IPS-NIHi7 (cell line): ENCODE measurements around the gene RHBDL2.
"Not testable (repeated sequence)": the region's sequence is repeated elsewhere in the genome, so short reads cannot be mapped to it uniquely, and the experiment has no call there.

Experiments
- DNase-seq: peaks from one replicate; pipeline ENCODE4 v3.0.0; 2012; ENCODE audit warnings: mixed read lengths; ENCODE audit errors: extremely low spot score

Gene RHBDL2, protein sequence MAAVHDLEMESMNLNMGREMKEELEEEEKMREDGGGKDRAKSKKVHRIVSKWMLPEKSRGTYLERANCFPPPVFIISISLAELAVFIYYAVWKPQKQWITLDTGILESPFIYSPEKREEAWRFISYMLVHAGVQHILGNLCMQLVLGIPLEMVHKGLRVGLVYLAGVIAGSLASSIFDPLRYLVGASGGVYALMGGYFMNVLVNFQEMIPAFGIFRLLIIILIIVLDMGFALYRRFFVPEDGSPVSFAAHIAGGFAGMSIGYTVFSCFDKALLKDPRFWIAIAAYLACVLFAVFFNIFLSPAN

DNA sequence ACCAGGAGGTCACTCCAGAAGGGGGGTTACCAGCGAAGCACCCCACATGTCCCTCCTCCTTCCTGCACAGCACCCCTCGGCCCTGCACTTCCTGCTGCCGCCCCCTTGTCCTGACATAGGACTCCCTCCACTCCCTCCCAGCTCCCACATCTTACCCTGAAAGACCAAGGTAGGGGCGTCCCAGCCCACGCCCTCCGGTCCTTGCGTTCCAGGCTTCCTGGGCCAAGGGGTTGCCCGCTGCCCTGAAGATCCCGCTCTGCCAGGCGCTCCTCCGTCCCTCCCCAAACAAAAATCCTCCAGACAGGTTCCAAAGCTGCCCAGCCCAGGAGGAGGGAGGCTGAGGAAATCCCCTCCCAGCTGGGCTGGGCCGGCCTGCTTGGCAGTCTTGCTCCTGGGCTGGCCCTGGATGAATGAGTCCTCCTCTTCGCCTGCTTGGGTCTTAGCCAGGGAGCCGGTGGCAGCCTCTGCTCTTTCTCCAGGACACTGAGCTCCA is at the start of gene RHBDL2:
TSS of gene RHBDL2 (minus strand) at position 304 of the 493 bp plus-strand sequence. CDS start 22,618 bp downstream, outside the sequence.
- peak; percentile 38 for DNase-seq

DNA sequence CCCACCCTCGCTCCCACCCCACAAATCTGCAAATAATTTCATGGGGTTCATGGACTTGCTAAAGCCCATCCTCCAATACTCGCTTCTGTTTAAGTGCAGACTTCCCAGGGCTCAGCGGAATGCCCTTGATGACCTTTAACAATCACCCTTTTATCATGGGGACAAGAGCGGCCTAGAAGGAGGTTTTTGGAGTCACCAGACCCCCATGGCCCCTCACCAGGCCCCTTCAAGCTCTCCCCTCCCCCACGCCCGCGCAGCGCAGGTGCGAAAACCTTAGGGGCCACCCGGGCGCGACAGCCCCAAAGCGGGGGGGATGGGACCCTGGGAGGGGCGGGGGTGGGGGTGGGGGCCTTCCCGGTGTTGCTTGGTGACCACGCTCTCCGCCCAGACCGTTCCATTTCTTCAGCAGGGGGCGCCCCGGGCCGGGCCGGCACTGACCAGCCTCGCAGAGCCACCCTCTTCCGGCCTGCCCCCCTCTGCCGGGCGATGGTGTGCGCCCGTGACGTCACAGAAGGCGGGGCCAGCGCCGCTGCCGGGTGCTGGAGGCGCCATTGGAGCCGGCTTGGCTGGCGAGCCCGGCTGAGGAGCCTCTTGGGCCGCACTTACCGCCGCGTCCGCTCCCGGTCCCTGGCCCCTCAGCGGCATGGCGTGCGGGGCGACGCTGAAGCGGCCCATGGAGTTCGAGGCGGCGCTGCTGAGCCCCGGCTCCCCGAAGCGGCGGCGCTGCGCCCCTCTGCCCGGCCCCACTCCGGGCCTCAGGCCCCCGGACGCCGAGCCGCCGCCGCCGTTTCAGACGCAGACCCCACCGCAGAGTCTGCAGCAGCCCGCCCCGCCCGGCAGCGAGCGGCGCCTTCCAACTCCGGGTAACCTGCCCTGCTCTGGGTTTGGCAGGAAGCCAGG is 49.4 kb upstream of the RHBDL2 start, which contains the start of gene AKIRIN1:
TSS of gene AKIRIN1 (plus strand) at position 539 of the 900 bp plus-strand sequence. CDS start at position 644, 105 bp downstream.
- DNase-seq: peak; percentile 97

DNA sequence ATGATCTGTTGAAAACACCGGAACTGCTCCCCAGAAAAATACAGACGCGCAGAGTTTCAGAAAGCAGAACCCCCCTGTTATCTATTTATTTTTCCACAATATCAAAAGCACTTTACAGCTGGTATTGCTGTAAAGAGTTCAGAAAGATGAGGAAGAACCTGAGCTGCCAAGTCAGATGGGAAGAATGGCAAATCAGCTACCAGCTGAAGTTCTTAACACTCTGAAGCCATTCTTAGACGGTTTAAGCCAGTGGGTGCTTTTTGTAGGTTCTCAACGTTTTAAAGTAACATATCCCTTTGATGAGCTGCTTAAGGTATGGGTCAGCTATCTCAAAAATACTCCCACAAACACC is 48.7 kb upstream of the RHBDL2 start:
- DNase-seq: no peak

DNA sequence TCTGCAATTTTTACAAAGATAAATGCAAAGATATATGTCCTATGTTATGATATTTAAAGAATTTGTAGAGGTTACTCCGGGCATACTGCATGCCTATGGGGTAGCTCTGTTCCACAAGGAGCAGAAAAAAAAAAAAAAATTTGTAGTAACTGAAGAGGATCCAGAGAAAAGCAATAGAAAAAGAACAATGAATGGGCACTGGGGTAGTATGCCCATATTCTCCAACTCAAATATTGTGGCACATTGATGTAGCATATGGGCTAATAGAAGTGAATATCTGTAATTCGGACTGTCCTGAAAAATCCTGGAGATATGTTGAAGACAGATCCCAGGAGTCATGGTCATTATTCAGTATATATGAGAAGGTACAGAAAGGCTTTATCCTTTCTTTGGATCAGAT is 48.3 kb upstream of the RHBDL2 start:
- DNase-seq: no peak

DNA sequence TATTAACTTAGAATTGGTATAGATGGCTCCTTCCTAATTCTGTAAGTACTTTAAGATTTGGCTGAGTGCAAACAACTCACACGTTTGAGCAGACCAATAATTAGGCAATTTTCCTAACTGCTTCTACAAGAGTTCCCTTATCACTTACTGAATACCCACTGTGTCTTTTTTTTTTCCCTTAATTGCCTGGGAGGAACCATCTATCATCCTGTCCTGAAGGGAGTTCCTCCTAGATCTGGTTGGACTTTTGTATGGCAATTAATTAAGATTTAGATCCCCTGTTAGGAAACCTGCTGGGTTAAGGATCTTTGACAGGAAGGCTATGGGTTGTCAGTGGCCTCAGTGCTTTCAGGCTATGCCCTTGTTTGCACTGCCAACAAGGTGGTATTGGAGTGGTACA is 37.8 kb upstream of the RHBDL2 start:
- not testable (repeated sequence) for DNase-seq

DNA sequence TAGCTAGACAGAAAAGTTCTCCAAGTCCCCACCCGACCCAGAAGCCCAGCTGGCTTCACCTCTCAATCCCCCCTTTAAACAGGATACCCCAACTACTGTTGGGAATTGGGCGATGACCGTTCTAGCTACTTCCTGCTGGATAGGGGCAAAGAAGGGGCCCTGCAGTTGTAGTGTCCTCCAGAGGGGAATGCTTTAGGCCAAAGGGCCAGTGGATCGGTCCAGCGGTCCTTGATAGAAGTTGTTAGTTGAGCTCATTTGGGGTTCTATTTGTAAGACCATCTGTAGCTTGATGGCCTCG is 36.6 kb upstream of the RHBDL2 start:
- not testable (repeated sequence) for DNase-seq

DNA sequence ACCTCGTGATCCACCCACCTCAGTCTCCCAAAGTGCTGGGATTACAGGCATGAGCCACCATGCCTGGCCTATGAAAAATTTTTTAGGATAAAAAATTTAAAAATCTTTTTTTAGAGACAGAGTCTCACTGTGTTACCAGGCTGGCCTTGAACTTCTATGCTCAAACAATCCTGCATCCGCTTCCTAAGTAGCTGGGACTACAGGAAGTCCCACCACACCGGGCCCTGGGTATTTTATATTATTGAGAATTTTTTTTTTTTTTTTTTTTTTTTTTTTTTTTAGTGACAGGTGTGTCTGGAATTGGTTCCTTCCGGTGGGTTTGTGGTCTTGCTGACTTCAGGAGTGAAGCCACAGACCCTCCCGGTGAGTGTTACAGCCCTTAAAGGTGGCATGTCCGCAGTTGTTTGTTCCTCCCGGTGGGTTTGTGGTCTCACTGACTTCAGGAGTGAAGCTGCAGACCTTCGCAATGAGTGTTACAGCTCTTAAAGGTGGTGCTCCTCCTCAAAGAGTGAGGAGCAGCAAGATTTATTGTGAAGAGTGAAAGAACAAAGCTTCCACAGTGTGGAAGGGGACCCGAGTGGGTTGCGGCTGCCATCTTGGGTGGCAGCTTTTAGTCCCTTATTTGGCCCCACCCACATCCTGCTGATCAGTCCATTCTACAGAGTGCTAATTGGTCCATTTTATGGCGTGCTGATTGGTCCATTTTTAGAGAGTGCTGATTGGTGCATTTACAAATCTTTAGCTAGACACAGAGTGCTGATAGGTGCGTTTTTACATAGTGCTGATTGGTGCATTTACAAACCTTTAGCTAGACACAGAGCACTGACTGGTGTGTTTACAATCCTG is 36.0 kb upstream of the RHBDL2 start:
- DNase-seq: not testable (repeated sequence)

DNA sequence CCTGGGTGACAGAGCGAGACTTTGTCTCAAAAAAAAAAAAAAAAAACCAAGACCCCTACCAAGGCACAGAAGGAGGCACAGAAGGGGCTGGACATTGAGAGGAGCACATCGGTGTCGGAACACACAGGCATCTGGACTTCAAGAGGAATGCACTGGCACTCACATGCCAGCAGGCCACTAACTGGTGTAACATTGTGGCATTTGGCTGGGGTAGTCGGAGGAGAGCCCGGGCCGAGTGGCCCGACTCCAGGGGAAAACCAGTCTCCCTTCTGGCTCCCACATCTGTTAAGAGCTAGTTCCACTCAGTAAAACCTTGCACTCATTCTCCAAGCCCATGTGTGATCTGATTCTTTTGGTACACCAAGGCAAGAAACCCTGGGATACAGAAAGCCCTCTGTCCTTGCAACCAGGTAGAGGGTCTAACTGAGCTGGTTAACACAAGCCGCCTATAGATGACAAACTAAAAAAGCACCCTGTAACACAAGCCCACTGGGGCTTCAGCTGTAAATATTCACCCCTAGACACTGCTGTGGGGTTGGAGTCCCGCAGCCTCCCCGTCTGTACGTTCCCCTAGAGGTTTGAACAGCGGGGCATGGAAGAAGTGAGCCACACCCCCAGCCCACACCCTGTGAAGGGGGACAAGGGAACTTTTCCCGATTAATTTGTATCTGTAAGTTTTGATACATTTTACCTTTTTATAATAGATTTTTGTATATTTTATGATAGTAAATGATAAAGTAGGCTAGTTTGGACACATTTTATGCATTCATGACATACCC is 32.2 kb upstream of the RHBDL2 start:
- no peak for DNase-seq

DNA sequence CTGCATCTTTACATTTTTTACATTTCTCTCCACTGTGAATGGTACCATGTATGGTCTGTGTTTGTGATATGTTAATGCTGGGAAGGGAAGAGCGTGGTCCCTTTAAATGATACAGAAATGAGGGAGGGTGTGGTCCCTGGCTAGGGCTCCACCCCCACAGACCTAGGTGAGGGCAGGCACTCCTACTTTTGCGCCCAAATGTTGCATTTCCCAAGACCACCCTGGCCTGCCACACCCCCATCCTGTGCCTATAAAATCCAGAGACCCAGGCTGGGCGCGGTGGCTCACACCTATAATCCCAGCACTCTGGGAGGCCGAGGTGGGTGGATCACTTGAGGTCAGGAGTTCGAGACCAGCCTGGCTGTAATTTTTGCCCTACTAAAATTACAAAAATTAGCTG is 31.5 kb upstream of the RHBDL2 start:
- DNase-seq: not testable (repeated sequence)

DNA sequence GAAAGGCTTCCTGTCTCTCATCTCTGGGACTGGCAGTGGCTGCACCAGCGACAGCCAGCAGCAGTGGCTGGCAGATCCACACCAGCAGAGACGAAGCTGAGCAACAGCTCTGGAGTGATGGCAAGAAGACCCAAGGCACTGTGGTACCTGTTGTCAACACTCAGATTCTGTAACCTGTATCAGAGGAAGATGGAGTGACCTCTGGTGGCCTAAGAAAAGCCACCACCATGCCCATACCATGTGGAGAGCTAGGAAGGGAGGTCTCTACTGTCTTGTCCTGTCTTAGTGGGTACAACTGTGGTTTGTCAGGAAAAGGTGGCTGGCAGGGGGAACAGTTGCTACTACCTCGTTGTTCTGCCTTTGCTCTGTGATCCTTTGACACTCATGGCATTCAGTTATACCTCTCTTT is 22.5 kb upstream of the RHBDL2 start:
- DNase-seq: peak; percentile 29

DNA sequence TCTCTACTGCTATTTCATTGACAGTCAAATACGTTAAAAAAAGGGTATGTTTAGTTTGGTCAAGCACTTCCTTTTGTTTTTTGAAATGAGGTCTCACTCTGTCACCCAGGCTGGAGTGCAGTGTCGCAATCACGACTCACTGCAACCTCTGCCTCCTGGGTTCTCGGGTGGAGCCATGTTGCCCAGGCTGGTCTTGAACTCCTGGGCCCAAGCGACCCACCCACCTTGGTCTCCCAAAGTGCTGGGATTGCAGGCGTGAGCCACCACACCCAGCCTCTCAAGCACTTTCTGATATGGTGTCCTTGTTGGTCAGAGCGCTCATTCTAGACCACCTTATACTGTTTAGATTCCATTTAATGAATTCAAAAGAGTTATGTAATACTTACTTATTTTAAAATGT is 20.9 kb upstream of the RHBDL2 start:
- no peak for DNase-seq

DNA sequence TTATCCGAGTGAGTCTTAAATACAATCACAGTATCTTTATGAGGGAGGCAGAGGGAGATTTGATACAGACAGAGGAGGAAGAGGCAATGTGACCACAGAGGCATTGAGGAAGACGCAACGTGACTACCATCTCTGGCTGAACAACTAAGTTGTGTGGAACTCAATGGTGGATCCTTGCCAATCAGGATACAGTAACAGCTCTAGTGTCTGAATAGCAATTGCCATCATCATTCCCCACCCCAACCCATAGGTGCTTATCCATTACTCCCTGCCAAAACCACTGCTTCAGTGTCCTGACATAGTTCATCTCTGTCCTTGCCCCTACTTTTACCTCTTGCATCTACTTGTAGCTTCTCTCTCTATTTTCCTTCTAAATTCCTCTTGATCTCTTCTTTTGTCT is 20.5 kb upstream of the RHBDL2 start:
- no peak for DNase-seq

DNA sequence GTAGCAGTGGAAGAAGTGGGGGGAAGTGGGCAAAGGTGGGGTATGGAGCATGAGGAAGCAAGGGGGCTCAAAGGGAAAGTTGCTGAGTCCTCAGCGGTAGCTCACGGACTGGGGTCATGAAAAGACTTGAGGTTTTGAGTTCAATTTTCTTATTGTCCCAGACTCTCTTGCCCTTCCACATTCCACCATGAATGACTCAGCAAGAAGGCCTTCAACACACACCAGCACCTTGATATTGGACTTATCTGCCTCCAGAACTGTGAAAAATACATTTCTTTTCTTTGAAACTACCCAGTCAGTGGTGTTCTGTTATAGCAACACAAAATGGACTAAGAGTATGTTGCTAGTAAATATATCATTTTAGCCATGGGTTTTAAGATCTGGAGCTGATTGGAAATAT is 17.3 kb upstream of the RHBDL2 start:
- no peak for DNase-seq

DNA sequence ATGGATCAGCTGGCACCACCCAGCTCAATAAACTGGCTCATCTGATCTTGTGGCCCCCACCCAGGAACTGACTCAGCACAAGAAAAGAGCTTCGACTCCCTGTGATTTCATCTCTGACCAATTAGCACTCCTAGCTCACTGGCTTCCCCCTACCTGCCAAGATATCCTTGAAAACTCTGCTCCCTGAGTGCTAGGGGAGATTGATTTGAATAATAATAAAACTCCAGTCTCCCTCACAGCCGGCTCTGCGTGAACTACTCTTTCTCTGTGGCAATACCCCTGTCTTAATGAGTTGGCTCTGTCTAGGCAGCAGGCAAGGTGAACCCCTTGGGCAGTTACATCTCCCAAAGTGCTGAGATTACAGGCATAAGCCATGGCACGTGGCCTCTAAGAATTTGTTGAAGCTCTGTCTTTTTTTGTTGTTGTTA is 11.8 kb upstream of the RHBDL2 start:
- DNase-seq: peak; percentile 30

DNA sequence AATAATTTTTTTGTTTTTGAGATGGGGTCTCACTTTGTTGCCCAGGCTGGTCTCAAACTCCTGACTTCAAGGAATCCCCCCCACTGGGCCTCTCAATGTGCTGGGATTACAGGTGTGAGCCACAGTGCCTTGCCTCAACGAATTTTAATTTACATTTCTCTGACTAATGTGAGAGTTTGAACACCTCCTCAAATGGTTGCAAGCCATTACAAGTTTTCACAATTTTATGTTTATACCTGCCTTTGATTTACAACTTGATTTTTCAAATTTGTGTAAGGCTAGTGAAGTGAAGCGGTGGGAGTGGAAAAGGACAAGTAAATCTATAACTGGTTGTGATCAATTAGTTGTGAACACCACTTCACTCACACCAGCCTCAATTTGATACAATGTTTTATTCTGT is 8.9 kb upstream of the RHBDL2 start:
- no peak for DNase-seq

DNA sequence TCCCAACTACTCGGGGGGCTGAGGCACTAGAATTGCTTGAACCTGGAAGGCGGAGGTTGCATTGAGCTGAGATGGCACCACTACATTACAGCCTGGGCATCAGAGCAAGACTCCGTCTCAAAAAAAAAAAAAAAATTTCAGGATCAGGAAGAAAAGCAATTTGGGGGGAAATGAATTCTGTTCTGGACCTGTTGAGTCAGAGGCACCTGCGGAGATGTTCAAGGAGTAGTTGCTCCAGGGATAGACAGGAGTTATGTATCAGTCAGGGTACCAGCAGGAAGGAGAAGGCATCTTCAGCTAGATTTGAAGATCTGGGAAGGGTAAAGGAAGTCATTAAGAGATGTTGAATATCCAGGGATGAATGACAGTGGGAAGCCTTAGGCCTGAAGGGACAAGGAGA is 2.9 kb upstream of the RHBDL2 start:
- DNase-seq: no peak

DNA sequence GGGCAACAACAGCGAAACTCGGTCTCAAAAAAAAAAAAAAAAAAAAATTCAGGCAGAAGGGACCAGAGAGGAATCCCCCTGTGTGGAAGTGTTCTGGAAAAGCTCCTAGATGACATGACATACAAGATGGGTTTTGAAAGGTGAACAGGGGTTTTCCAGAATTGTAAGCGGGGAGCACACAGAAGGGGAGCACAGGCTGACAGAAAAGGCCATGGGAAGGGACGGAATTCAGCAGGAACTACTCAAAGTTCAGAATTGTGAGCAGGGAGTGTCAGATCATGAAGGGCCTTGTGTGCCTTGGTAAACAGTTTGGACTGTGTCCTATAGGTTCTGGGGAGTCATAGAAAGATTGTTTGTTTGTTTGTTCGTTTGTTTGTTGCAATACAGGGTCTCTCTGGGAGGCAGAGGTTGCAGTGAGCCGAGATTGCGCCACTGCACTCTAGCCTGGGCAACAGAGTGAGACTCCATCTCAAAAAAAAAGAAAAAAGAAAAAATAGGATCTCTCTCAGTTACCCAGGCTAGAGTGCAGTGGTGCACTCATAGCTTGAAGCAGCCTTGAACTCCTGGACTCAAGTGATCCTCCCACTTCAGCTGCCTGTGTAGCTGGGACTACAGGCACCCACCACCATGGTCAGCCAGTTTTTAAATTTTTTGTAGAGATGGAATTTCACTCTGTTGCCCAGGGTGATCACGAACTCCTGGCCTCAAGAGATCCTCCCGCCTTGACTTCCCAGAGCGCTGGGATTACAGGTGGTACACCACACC is 1.2 kb upstream of the RHBDL2 start:
- DNase-seq: no peak

DNA sequence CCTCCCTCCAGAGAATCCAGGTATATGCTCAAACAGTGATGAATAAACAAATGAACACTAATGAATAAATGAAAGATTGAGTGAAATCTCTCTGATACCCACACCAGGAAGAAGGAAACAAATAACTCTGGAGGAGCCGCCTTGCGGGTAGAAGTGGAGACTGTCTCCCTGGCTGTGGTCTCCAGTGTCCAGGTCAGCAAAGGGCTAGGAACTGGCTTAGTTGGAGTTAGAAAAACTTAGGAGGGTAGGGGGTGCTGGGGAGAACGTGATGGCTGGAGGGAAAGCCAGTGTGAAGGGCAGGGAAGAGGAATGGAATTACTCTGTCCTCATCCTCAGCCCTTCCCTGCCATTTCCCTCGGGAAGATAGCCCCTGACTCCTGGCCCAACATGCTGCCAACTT is 537 bp downstream of the RHBDL2 start:
- no peak for DNase-seq

DNA sequence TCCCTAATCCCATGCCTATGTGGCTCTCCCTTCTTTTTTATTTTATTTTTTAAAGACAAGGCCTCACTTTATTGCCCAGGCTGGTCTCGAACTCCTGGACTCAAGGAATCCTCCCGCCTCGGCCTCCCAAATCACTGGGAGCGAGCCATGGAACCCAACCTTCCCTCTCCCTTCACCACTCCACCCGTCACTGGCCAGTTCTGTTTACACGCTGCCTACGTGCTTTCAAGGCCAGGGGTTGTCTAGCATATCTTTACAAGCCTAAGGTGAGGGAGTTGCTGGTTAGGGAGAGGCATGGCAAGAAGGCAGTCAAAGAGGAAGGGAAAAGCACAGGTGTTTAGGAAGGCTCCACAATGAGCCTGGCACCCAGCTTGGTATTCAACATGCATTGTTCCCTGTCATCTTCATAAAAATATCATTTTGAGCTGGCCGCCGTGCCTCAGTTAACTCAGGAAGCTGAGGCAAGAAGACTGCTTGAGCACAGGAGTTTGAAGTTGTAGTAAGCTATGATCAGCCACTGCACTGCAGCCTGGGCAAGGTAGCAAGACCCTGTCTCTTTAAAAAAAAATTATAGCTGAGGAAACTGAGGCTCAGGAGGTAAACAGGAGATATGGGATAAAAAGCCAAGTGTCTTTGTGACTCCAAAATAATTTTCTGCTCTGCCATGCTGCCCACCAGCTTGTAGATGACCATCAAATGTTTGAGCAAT is 1.1 kb downstream of the RHBDL2 start:
- no peak for DNase-seq
